Measurements from ENCODE around the gene GABRR2.
A peak's percentile ranks its signal among the peaks of the same experiment; 100 is the strongest.
"Not testable (repeated sequence)": the region's sequence is repeated elsewhere in the genome, so short reads cannot be mapped to it uniquely, and the experiment has no call there.

Gene GABRR2

DNA sequence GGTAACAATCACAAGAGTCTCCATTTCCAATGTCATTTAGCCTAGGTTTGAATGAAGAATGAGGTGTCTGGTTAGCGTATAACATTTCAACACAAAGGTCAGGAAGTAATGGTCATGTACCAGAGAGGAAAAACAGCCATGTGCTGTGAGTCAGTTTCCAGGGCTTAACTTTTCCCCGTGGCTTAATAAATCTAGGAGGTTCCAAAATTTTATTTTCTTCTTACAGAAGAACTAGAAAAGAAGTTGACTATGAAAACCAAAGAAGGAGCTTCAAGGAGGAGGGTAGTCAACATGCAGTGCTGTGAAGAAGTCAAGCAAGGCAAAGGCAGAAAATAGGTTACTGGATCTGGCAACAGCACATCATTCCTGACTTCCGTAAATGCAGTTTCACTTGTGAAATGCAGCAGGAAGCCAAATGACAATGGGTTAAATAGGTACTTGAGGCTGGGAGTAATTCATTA lies 8.4 kb upstream of the GABRR2 start:
- DNase-seq, result no peak

DNA sequence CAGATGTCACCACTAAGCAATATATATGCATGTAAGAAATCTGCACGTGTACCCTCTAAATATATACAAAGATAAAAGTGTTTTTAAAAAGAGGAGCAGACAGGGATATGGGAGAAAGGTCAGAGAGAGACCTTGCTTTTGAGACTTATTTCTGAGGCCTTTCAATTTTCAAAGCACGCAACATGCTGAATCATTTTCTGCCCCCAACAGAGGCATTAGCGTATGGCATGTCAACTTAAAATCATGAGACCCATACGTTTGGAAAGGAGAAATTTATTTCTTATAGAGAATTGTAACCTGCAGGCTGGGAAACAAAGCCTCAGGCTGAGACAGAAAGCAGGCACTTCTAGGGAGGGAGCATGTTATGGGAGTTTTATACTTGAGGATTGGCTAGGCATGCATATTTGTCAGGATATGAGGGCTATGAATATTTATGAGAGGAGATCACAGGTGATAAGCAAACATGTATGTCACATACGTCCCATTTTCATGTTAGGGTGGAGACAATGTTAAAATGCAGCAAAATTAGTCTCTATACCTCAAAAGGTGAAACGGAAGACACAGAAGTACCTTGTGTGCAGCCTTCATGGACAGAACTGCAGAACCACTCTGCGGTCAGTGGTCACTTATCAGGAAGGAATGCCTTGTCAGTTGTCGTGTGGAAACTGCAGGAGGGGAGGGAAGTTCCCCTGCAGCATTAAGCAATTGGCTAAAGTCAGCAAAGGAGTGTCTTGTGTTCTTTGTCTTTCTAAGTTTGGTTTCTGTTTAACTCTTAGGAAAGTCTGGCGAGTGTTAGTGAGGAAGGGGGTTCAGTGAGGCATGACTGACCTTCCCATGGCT lies 6.3 kb upstream of the GABRR2 start:
- peak; percentile 78 for DNase-seq

- DNase-seq, result no peak
These were observed 5.0 kb upstream of the GABRR2 start for GRCh38 chr6:89320012-89320559.

- DNase-seq, result no peak
These were observed 2.0 kb upstream of the GABRR2 start for GRCh38 chr6:89317067-89317466.

DNA sequence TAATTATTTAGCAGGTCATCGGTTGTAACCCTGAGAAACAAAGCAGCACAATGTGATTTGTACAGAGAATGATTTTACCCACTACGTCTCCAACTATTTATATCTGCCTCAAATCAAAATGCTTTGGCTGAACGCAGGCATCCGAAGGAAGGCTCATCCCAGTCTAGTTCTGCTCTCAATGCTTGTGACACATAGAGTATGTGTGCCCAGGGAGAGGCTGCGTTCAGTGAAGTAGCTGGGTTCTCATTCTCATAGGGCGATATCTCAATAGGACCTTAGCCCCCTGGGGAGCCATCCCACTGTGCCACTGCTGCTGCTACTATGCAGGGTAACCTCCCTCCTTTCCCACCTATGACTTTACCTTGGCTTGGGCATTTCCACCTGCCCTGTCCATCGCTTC lies 407 bp downstream of the GABRR2 start:
- no peak for DNase-seq

- DNase-seq, result no peak
These were observed 2.1 kb downstream of the GABRR2 start for GRCh38 chr6:89313006-89313405.

- DNase-seq, result peak; percentile 18
These were observed 3.1 kb downstream of the GABRR2 start for GRCh38 chr6:89311853-89312531.

- DNase-seq, result no peak
These were observed 3.6 kb downstream of the GABRR2 start for GRCh38 chr6:89311530-89311852.

GRCh38 chr6:89310929-89311328 lies 4.2 kb downstream of the GABRR2 start:
- no peak for DNase-seq

- peak; percentile 23 for DNase-seq
These were observed 6.3 kb downstream of the GABRR2 start for GRCh38 chr6:89308525-89309395.

DNA sequence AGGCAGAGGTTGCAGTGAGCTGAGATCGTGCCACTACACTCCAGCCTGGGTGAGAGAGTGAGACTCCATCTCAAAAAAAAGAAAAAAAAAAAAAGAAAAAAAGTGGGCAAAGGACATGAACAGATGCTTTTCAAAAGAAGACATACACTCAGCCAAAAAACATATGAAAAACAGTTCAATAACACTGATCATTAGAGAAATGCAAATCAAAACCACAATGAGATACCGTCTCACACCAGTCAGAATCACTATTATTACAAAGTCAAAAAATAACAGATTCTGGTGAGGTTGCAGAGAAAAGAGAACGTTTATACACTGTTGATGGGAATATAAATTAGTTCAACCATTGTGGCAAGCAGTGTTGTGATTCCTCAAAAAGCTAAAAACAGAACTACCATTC lies 10.6 kb downstream of the GABRR2 start:
- DNase-seq, result not testable (repeated sequence)

GRCh38 chr6:89302936-89303335 lies 12.2 kb downstream of the GABRR2 start:
- DNase-seq, result no peak

- DNase-seq, result no peak
These were observed 12.8 kb downstream of the GABRR2 start for GRCh38 chr6:89302195-89302770.

- no peak for DNase-seq
These were observed 13.4 kb downstream of the GABRR2 start for GRCh38 chr6:89301586-89302194.

- no peak for DNase-seq
These were observed 15.6 kb downstream of the GABRR2 start for GRCh38 chr6:89299466-89299850.

GRCh38 chr6:89298680-89299465 lies 16.2 kb downstream of the GABRR2 start:
- no peak for DNase-seq

- peak; percentile 45 for DNase-seq
These were observed 17.3 kb downstream of the GABRR2 start for GRCh38 chr6:89297695-89298351.

DNA sequence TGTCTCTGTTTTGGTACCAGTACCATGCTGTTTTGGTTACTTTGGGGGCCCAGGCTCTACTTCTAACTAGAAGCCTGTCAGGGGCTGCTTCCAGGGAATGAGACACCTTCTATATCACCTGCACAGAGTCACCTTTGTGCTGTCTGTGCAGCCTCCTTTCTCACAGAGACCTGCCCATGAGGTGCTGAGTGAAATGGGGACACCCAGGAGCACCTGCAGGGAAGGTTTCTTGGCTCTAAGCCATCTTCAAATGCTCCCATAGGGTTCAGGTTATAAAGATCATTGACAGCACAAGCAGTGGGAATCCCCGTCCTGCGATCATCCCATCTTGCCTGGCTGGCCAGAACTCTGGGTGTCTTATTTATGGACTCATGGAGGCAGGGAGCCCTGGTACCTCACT lies 19.1 kb downstream of the GABRR2 start:
- no peak for DNase-seq

- DNase-seq, result not testable (repeated sequence)
These were observed 20.0 kb downstream of the GABRR2 start for GRCh38 chr6:89295116-89295515.

DNA sequence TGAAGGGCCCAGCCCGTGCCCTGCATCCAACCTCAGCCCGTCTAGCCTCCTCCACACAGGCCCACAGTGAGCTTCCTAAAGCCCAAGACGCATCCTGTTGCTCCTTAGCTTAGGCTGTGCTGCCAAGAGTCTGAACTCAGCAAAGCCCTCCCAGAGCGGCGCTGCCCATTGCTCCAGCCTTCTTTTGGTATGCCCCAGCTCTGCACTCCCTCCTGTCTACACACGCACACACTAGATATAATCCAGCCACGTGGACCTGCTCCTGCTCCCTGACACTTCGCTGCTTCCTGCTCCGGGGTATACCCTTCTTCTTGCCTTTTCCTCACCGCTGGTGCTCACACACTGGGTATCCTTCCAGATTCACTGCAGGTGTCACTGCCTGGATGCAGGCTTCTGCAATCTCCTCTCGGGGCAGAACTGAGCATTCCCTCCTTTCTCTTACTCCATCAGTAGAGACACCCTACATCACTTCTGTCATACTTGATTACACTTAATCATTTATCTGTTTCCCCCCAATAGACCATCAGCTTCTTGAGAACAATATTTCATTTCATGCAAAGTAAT lies 23.8 kb downstream of the GABRR2 start:
- DNase-seq, result no peak
